DMS114 treated with DMSO at 0.1 percent for 48 hours (cell line): ENCODE data around the gene RAPGEF4.

Experiments
- DNase-seq: peaks from one replicate; lab custom pipeline; 2025; ENCODE audit not compliant: unreplicated experiment; lab: John Stamatoyannopoulos, UW

Gene RAPGEF4

GRCh38 chr2:172896661-172897081, 161.0 kb downstream of the RAPGEF4 start:
- DNase-seq, result no peak

- no peak for DNase-seq
Observed at GRCh38 chr2:172900871-172901270, 165.2 kb downstream of the RAPGEF4 start.

GRCh38 chr2:172901913-172902312, 166.3 kb downstream of the RAPGEF4 start:
- no peak for DNase-seq

GRCh38 chr2:172904236-172904635, 168.6 kb downstream of the RAPGEF4 start:
- no peak for DNase-seq

GRCh38 chr2:172905937-172906811, 170.5 kb downstream of the RAPGEF4 start:
- DNase-seq, result no peak

GRCh38 chr2:172908275-172908674, 172.6 kb downstream of the RAPGEF4 start:
- no peak for DNase-seq

GRCh38 chr2:172909454-172909853, 173.8 kb downstream of the RAPGEF4 start:
- no peak for DNase-seq

- no peak for DNase-seq
Observed at GRCh38 chr2:172912266-172912665, 176.6 kb downstream of the RAPGEF4 start.

- DNase-seq, result no peak
Observed at GRCh38 chr2:172914341-172915008, 178.8 kb downstream of the RAPGEF4 start.

- no peak for DNase-seq
Observed at GRCh38 chr2:172917716-172918115, 182.1 kb downstream of the RAPGEF4 start.

GRCh38 chr2:172919732-172920131, 184.1 kb downstream of the RAPGEF4 start:
- no peak for DNase-seq

GRCh38 chr2:172921532-172922236, 186.0 kb downstream of the RAPGEF4 start:
- DNase-seq, result no peak

- DNase-seq, result no peak
Observed at GRCh38 chr2:172922306-172922705, 186.7 kb downstream of the RAPGEF4 start.

- DNase-seq, result no peak
Observed at GRCh38 chr2:172922815-172923214, 187.2 kb downstream of the RAPGEF4 start.

GRCh38 chr2:172924097-172924660, 188.5 kb downstream of the RAPGEF4 start:
- no peak for DNase-seq

GRCh38 chr2:172925600-172925999, 190.0 kb downstream of the RAPGEF4 start:
- no peak for DNase-seq

GRCh38 chr2:172926785-172927640, 191.4 kb downstream of the RAPGEF4 start:
- no peak for DNase-seq

- no peak for DNase-seq
Observed at GRCh38 chr2:172927641-172928357, 192.2 kb downstream of the RAPGEF4 start.

GRCh38 chr2:172928756-172929155, 193.1 kb downstream of the RAPGEF4 start:
- DNase-seq, result no peak

GRCh38 chr2:172929644-172930043, 194.0 kb downstream of the RAPGEF4 start:
- no peak for DNase-seq
